Esophagus muscularis mucosa (tissue), 4 donors: Measurements from ENCODE around the gene RIPK3. TPM values are rescaled to one million over a fixed set of nuclear protein-coding genes. Genes with fewer than 3 reads are reported as not detected.

ENCODE experiments used
- DNase-seq: peaks from one replicate; pipeline ENCODE4 v3.0.0-alpha.2; 2017; ENCODE audit errors: extremely low spot score
- H3K27ac ChIP-seq, 4 donors: fragments of 200-600 bp; sonication (generic); replicated peaks in 1 of 4; 1 replicate in 3 of 4; 2 replicates in 1 of 4; pipeline ENCODE4 v1.5.1; 2016 to 2019; ENCODE audit warnings: mild to moderate bottlenecking in 1 of 4
- H3K27me3 ChIP-seq, 4 donors: fragments of 200-600 bp; sonication (generic); one replicate each; pipeline versions ENCODE4 v1.5.1 to v1.6.0; 2016 to 2019
- H3K36me3 ChIP-seq, 4 donors: fragments of 200-600 bp; sonication (generic); one replicate each; pipeline ENCODE4 v1.5.1; 2016 to 2019
- H3K4me1 ChIP-seq, 4 donors: fragments of 200-600 bp; sonication (generic); one replicate each; pipeline ENCODE4 v1.5.1; 2016 to 2019
- H3K4me3 ChIP-seq, 4 donors: fragments of 200-600 bp; sonication (generic); 1 replicate in 2 of 4; 2 replicates in 2 of 4; pipeline ENCODE4 v1.5.1; 2016 to 2019; ENCODE audit warnings: mild to moderate bottlenecking in 4 of 4, moderate library complexity in 1 of 4
- H3K9me3 ChIP-seq, 4 donors: fragments of 200-600 bp; sonication (generic); 1 replicate in 3 of 4; 2 replicates in 1 of 4; pipeline ENCODE4 v1.5.1; 2016 to 2019
- EP300 ChIP-seq: sonication (generic); formaldehyde crosslinking; IDR thresholded peaks from one replicate; pipeline ENCODE4 v1.6.1; 2017; ENCODE audit warnings: antibody characterized with exemption
- POLR2A ChIP-seq: fragments of 450-650 bp; IDR thresholded peaks from one replicate; pipeline ENCODE4 v1.6.1; 2017; ENCODE audit warnings: antibody characterized with exemption, moderate library complexity, mild to moderate bottlenecking, low read depth
- POLR2AphosphoS5 ChIP-seq, 2 donors: sonication (generic); formaldehyde crosslinking; IDR thresholded peaks; one replicate each; pipeline ENCODE4 v1.6.1; 2017; ENCODE audit warnings: antibody characterized with exemption in 2 of 2
- WGBS: methylation state at CpG from one replicate; pipeline ENCODE4 v1.1.5; 2018; 5-methylcytosine and 5-hydroxymethylcytosine counted together
- intact Hi-C: fragments of 100-400 bp; cut with DNase I; formaldehyde crosslinking; loops from one replicate; pipeline ENCODE4 v1.15.1; 2023
- total RNA-seq, 4 donors: library from RNA; depleted of rRNA; stranded (reverse); fragments of >200 nt; gene quantifications; one replicate each; pipeline versions ENCODE4 v1.1.0 to v1.2.1, GENCODE V29; 2016
- TF ChIP-seq, protein P1 (sequence below), 3 experiments: fragments of 200-600 bp in 2 of 3; fragments of 450-650 bp in 1 of 3; sonication (generic) in 2 of 3; IDR thresholded peaks; one replicate each; pipeline ENCODE4 v1.5.1; 2017 to 2019; ENCODE audit warnings: antibody characterized with exemption in 3 of 3, mild to moderate bottlenecking in 2 of 3, moderate library complexity in 1 of 3

RIPK3 gene
- total RNA-seq, 4 donors from 2014 or later = 3.8 to 6.4 (median 6.1) TPM

DNA sequence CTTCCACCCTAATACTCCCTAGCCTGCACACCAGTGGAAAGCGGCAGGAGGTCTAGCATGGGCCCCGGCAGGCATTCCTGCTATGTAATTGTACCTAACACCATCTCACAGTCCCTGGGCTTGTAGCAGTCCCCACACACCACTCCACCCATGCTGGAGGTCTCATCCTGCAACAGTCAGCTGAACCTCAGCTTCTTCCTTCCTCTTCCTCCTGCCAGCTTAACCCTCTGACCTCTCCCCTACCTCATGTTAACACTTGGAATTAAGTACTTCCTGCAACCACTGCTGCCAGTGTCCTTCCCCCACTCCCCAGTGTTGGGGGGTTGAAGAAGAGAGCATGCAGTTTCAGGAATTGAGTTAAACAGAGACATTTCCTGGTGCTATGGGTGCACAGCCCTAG, 12.5 kb downstream of the RIPK3 start:
- H3K27me3 ChIP-seq = peaks cover 0 to 8% (median under 1%) of the 10 kb centered on the region in 4 donors
- H3K27ac ChIP-seq = no peak overlapping the region

DNA sequence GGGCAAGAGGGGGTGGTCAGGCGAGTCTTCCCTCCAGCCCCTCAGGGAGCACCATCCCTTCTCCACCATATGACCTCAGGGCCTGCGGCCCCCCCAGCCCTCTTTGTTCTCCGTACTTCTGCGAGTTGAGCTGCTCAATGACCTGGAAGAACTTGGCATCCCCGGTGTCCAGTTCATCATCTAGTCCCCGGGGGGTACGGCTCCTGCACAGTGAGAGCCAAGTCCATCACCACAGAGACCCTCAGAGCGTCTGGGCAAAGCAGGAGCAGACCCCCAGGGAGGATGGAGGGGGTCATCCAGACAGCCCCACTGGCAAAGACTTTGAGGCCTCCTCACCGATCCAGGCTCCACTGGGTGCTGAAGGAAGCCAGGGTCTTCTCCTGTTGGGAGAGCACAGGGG, 13.8 kb downstream of the RIPK3 start:
- H3K27ac ChIP-seq = no peak overlapping the region
- DNase-seq = no peak
- intact Hi-C loops = no loop called here
- peaks cover 0 to 66% (median 5%) of the 10 kb centered on the region in 4 donors for H3K36me3 ChIP-seq
- H3K4me1 ChIP-seq = peaks cover 0 to 9% (median 2%) of the 10 kb centered on the region in 4 donors
- no peaks in the 10 kb centered on the region for H3K27me3 ChIP-seq
- no peak overlapping the region for H3K4me3 ChIP-seq
- TF ChIP-seq EP300 (no peak), POLR2AphosphoS5 (IDR thresholded peaks at IDR 0.05) (no peak), POLR2A (no peak)
- TF ChIP-seq, protein P1, sequence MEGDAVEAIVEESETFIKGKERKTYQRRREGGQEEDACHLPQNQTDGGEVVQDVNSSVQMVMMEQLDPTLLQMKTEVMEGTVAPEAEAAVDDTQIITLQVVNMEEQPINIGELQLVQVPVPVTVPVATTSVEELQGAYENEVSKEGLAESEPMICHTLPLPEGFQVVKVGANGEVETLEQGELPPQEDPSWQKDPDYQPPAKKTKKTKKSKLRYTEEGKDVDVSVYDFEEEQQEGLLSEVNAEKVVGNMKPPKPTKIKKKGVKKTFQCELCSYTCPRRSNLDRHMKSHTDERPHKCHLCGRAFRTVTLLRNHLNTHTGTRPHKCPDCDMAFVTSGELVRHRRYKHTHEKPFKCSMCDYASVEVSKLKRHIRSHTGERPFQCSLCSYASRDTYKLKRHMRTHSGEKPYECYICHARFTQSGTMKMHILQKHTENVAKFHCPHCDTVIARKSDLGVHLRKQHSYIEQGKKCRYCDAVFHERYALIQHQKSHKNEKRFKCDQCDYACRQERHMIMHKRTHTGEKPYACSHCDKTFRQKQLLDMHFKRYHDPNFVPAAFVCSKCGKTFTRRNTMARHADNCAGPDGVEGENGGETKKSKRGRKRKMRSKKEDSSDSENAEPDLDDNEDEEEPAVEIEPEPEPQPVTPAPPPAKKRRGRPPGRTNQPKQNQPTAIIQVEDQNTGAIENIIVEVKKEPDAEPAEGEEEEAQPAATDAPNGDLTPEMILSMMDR (IDR thresholded peaks at IDR 0.05) = no peak
- 91% methylated on average over 4 of the region's 9 CpGs for WGBS
- no peaks in the 10 kb centered on the region for H3K9me3 ChIP-seq

More for the DNA sequence above, 12.5 kb downstream of the RIPK3 start:
- TF ChIP-seq POLR2A (no peak), EP300 (no peak), POLR2AphosphoS5 (IDR thresholded peaks at IDR 0.05) (no peak)
- TF ChIP-seq, protein P1 (IDR thresholded peaks at IDR 0.05) = no peak
- no peak for DNase-seq
- H3K4me3 ChIP-seq = no peak overlapping the region
- H3K9me3 ChIP-seq = no peaks in the 10 kb centered on the region
- peaks cover 0 to 64% (median 4%) of the 10 kb centered on the region in 4 donors for H3K36me3 ChIP-seq
- intact Hi-C loops = no loop called here
- WGBS = 88% methylated on average over 2 of the region's 2 CpGs
- peaks cover 7 to 17% (median 10%) of the 10 kb centered on the region in 4 donors for H3K4me1 ChIP-seq

DNA sequence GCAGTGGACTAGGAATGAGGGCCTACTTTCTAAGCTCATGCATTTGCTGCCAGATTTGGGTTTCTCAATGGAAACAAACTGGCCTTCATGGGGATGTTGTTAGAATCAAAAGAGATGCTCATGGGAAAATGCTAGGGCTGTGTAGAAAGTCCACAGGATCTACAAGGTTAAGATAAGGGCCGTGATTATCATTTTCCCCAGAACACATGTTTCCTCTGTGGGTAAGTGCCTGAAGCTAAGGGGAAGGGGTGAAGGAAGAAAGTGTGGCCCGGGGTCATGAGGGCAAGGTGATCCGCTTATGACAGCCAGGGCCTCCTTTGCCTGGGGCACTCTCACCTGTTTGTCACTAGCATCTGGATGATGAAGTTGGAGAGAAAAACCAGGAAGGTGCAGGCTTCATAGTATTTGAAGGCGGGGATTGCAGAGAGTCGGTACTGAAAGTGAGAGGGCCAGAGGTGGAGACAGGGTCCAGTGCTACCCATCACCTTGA, 14.7 kb downstream of the RIPK3 start:
- H3K27ac ChIP-seq = no peak overlapping the region
- H3K9me3 ChIP-seq = no peaks in the 10 kb centered on the region
- peaks cover 0 to 9% (median 2%) of the 10 kb centered on the region in 4 donors for H3K4me1 ChIP-seq
- H3K4me3 ChIP-seq = no peak overlapping the region
- DNase-seq = no peak
- intact Hi-C loops = no loop called here
- TF ChIP-seq POLR2AphosphoS5 (IDR thresholded peaks at IDR 0.05) (no peak), POLR2A (no peak), EP300 (no peak)
- TF ChIP-seq, protein P1 (IDR thresholded peaks at IDR 0.05) = no peak
- 85% methylated on average over 5 of the region's 5 CpGs for WGBS
- peaks cover 0 to 8% (median 0%) of the 10 kb centered on the region in 4 donors for H3K27me3 ChIP-seq
- peaks cover 0 to 69% (median 5%) of the 10 kb centered on the region in 4 donors for H3K36me3 ChIP-seq

DNA sequence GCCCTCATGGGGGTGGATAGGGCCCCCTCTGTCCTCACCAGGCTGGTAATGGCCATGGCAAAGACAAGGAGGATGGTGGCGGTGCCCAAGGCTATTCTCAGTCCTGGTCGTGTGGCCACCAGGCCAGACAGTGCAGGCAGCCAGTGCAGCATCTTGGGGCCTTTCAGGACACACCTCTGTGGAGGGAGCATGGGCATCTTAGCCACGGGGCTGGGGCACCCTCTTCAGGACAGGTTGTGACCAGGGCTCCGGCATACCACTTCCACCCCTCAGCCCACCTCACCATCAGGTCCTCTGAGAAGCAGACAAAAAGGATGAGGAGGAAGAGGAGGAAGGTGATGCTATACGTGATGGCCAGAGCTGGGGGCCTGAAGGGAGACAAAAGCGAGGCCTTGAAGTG, 15.8 kb downstream of the RIPK3 start:
- intact Hi-C loops = no loop called here
- peaks cover 0 to 72% (median 5%) of the 10 kb centered on the region in 4 donors for H3K36me3 ChIP-seq
- peaks cover 0 to 18% (median 5%) of the 10 kb centered on the region in 4 donors for H3K27me3 ChIP-seq
- no peaks in the 10 kb centered on the region for H3K9me3 ChIP-seq
- no peak for DNase-seq
- no peak for TF ChIP-seq POLR2A
- TF ChIP-seq, protein P1 (IDR thresholded peaks at IDR 0.05) = no peak
- no peak for TF ChIP-seq EP300
- TF ChIP-seq POLR2AphosphoS5 (IDR thresholded peaks at IDR 0.05) = no peak
- H3K27ac ChIP-seq = no peak overlapping the region
- 79% methylated on average over 4 of the region's 6 CpGs for WGBS
- peaks cover 0 to 5% (median 2%) of the 10 kb centered on the region in 4 donors for H3K4me1 ChIP-seq
- H3K4me3 ChIP-seq = no peak overlapping the region

DNA sequence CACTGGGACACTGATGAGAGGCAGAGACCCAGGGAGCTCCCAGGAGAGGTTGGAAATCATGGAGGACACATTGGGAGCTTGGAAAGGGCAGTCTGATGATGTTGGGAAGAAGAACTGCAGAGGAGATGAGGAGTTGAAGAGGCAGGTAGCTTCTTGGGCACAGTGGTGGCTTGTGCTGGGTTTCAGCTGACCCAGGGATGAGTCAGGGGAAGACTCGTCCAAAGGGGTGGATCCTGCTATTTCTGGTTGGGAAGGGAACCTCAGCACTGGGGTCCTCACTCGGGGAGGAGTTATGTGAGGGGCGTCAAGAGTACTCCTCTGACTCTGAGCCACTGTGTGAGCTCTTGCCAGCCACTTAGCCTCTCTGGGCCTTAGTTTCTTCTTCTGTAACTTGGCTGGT, 16.4 kb downstream of the RIPK3 start:
- no peak for DNase-seq
- peaks cover 0 to 5% (median 0%) of the 10 kb centered on the region in 4 donors for H3K4me1 ChIP-seq
- 34% methylated on average over 3 of the region's 3 CpGs for WGBS
- peaks cover 0 to 71% (median 5%) of the 10 kb centered on the region in 4 donors for H3K36me3 ChIP-seq
- no peak overlapping the region for H3K4me3 ChIP-seq
- TF ChIP-seq POLR2AphosphoS5 (IDR thresholded peaks at IDR 0.05) (no peak), EP300 (no peak), POLR2A (no peak)
- TF ChIP-seq, protein P1 (IDR thresholded peaks at IDR 0.05) = no peak
- no peak overlapping the region for H3K27ac ChIP-seq
- intact Hi-C loops = no loop called here
- H3K9me3 ChIP-seq = no peaks in the 10 kb centered on the region
- peaks cover 0 to 25% (median 8%) of the 10 kb centered on the region in 4 donors for H3K27me3 ChIP-seq
